Omental fat pad (tissue), 4 donors: ENCODE results near the gene RAB38. TPM values are rescaled to one million over a fixed set of nuclear protein-coding genes. Genes with fewer than 3 reads are reported as not detected.

Experiments used
- ATAC-seq: fragments of 150-250 bp; one replicate; pipeline ENCODE4 v1.9.1; 2016; ENCODE audit warnings: mild to moderate bottlenecking, moderate library complexity; ENCODE audit not compliant: low FRiP score
- DNase-seq: peaks from one replicate; pipeline ENCODE4 v3.0.0-alpha.2; 2019; ENCODE audit warnings: low spot score
- total RNA-seq, 4 donors: library from RNA; depleted of rRNA; stranded (reverse); fragments of >200 nt; gene quantifications; one replicate each; pipeline ENCODE4 v1.1.0, GENCODE V29; 2016
- TF ChIP-seq, protein P1 (sequence below), 3 donors: fragments of 450-650 bp; IDR thresholded peaks; one replicate each; pipeline ENCODE4 v1.5.1; 2016 to 2017; ENCODE audit warnings: antibody characterized with exemption in 3 of 3, mild to moderate bottlenecking in 3 of 3, moderate library complexity in 2 of 3

Gene RAB38
- total RNA-seq, 4 donors from 2014 or later, result 1.9 to 11.8 (median 4.0) TPM; not detected in 1

DNA sequence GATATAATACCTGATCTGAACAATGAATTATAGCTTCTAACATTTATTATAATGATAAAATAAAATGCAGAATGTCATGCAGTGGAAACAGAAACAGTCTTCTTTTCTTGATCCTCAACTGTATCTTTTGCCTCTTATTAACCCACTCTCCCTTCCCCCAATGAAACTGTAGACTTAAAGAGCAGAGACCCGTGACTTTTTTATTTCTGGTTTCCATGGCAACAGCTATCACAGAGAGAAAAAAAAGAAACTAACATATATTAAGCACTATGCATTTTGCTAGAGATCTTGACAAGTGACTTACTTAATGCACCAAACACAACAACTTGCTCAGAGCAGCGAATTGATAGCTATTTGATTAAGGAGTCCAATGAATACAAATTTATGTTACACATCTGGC lies 69.3 kb downstream of the RAB38 start:
- DNase-seq, result no peak
- no peak for ATAC-seq
- TF ChIP-seq, protein P1, sequence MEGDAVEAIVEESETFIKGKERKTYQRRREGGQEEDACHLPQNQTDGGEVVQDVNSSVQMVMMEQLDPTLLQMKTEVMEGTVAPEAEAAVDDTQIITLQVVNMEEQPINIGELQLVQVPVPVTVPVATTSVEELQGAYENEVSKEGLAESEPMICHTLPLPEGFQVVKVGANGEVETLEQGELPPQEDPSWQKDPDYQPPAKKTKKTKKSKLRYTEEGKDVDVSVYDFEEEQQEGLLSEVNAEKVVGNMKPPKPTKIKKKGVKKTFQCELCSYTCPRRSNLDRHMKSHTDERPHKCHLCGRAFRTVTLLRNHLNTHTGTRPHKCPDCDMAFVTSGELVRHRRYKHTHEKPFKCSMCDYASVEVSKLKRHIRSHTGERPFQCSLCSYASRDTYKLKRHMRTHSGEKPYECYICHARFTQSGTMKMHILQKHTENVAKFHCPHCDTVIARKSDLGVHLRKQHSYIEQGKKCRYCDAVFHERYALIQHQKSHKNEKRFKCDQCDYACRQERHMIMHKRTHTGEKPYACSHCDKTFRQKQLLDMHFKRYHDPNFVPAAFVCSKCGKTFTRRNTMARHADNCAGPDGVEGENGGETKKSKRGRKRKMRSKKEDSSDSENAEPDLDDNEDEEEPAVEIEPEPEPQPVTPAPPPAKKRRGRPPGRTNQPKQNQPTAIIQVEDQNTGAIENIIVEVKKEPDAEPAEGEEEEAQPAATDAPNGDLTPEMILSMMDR (IDR thresholded peaks at IDR 0.05), result no peak

DNA sequence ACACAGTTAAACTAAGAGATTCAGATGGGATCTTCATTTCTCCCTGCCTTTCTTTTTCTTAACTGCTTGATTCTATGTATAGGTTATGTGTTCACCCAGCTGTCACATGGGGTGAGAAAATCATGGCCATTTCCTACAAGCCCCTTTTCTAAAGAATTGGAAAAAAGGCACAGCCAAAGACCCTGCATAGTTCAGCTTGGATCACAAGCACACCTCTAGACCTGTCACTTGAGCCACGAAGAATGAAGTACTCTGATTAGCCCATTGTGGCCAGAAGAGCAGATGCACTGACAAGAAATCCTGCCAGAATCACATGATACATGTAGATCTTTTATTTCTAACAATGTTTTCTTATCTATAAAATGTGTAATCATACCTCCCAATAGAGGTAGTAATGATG lies 69.7 kb downstream of the RAB38 start:
- TF ChIP-seq, protein P1 (IDR thresholded peaks at IDR 0.05), result no peak
- ATAC-seq, result no peak
- no peak for DNase-seq

DNA sequence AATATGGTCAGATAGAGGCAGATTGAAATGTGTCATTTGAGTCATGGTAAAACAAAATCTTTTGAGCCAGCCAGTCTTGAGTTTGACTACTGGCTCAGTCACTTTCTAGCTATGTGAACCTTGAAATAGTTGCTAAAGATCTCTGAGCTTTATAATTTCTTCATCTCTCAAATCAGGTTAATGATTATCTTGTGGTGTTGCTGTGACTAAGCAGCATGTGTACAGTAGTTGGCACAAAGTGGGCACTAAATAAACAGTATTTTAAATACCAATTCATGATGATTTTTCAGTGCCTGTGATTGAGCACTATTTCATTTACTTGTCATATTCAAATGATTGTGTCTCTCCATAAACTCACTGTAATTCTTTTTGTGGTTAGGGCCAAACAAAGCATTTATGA lies 70.8 kb downstream of the RAB38 start:
- no peak for ATAC-seq
- TF ChIP-seq, protein P1 (IDR thresholded peaks at IDR 0.05), result no peak
- no peak for DNase-seq

DNA sequence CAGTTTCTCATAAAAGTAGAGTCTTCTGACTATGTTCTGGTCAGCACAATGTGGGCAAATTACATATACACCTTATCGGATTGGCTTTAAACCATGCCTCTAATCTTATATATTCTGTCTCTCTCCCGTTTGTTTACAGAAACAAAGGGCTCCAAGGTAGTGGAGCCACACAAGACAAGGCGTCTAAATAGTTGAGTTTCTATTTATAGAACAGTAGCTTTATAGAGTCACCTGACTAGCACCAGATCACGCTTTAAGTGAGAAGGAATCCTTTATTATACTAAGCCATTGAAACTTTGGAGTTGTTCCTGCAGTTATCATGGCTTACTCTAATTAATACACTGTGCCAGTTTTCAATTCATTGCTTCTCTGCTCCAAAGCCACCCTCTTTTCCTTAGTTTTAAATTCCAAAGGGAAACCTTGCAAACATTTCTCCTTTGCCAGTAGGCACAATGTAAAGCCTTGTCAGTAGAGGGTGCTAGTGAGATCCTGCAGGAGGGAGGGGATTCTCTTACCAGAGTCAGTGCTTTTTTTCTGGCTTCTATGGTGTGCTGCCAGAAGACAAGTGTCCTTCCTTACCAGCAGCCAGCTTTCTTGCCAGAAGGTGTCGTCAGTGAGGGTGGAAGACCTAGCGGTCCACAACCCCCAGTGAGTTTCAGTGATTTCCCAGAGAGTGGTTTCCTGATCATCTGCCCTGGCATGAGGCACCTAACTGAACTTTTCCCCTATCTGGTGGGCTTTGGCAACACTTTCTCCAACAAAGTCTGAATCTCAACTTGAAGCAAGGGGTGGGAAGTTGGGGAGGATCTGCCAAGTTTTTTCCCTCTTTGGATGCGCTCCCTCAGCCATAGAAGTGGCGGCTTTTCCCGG lies 71.7 kb downstream of the RAB38 start:
- no peak for DNase-seq
- ATAC-seq, result no peak
- TF ChIP-seq, protein P1 (IDR thresholded peaks at IDR 0.05), result no peak

DNA sequence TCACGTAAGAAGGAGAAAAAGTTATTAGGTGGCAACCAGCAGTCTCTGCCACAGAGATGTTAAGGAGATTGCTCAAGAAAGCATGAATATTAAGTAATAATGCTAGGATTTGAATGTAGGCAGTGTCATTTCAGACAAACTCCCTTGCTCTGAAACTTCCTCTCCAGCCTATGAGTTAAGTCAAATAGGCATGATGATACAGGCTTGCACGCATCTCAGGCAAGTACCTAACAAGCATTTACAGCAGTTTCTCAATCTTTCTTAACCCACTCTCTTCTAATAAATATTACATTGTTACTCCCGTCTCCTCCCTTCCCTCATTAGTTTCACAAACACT lies 72.7 kb downstream of the RAB38 start:
- peak; percentile 94 for ATAC-seq
- TF ChIP-seq, protein P1 (IDR thresholded peaks at IDR 0.05), result no peak
- DNase-seq, result no peak

DNA sequence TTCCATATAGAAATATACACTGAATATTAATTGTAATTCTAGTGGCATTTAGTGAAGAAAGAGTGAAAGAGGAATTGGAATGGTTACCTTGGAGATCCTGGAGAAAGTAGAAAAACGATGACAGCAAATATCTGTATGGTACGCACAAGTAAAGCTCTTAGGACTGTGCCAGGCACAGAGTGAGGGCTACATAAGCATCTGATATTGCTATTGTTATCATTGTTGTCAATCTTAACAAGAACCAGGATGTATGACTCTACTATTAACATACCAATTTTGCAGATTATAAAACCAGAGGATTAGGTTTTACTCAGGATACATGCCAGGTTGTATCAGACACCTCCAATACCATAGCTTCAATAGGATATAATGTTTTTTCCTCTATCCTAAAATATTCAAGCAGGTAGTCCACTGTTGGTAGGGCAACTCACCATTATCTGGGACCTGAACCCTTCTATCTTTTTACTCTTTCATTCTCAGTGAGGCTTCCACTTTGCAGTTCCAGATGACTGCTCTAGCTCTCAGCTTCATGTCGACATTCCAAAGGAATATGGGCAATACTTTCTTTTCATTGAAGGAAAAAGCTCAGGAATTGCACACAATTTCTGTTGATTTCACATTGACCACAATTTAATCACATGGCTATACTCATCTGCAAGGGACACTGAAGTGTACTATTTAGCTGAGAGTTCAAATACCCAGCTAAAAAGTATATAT lies 73.2 kb downstream of the RAB38 start:
- ATAC-seq (no peak), DNase-seq (no peak)
- TF ChIP-seq, protein P1 (IDR thresholded peaks at IDR 0.05), result no peak
